Measurements from ENCODE around the gene DLGAP4. TPM values are rescaled to one million over a fixed set of nuclear protein-coding genes. Genes with fewer than 3 reads are reported as not detected.

Gene DLGAP4
- total and polyA plus RNA-seq, 7 donors, result 53.5 to 151 (median 90.4) TPM

DNA sequence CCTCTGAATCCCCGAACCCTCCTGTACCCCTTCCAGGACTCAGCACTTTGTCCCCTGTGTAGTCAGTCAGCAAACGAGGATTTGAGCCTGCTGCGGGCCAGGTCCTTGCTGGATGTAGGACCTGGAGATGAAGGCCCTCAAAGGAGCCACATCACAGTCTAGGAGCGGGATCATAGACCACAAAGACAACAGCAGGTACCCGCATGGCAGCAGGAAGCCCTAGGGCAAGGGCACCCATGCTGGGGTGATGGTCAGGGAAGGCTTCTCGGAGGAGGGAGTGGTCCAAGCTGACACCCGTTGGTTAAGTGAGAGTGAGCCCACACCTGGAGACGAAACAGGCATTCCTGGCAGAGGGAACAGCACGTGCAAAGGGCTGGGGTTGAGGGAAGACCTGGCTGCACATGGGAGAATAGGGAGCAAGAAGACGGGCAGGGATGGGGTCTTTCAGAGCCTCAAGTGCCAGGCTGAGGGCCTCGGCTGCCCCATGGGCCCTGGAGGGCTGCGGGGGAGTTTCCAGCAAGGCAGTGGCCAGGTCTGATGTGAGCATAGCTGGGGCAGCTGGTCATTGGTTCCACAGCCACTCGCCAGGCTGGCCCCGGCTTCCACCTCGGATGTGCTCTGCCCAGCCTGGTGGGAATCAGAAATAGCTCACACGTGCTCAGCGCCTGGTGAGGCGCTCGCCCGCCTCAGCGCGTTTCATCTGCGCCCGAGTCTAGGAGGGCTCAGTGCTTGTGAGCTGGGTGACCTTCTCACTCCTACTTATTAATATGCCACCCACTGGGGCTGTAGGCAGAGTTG is 15.0 kb downstream of the DLGAP4 start:
- Histone ChIP-seq H3K27me3 (ENCODE audit: insufficient read depth in 3 of 3, low read length in 2 of 3) (peaks cover 0 to 2% (median 0%) of the 10 kb centered on the region in 3 donors), H3K27ac (no peak overlapping the region), H3K9me3 (peaks cover 11% of the 10 kb centered on the region), H3K4me3 (no peak overlapping the region), H3K36me3 (ENCODE audit: insufficient read depth in 1 of 2, low read depth in 1 of 2) (no peaks in the 10 kb centered on the region), H3K4me1 (no peaks in the 10 kb centered on the region)
- ATAC-seq (no peak), DNase-seq (peak in 1 of 2 donors; percentile 14)
- WGBS, 3 donors, result 75 to 80% (median 77%) methylated on average over 23 to 24 of the region's 24 CpGs
- intact Hi-C loops (cut with DNase I), result no loop called here
- no peak for TF ChIP-seq CTCF (IDR thresholded peaks at IDR 0.05)

DNA sequence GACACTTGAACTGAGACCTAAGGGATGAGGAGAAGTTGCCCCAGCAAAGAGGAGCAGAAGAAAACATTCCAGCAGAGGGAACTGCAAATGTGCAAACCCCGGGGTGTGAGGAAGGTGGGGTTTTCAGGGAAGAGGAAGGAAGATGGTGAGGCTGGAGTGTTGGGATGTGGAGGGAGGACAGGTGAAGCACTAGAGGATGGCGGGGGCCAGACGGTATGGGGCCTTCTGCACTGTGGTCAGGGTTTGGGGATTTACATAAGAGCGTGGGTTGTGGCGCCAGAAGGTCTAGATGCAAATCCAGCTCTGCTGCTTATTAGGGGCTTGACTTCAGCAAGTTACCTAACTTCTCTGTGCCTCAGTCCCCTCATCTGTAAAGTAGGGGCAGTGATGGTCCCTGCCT is 16.0 kb downstream of the DLGAP4 start:
- peaks cover 0 to 2% (median 0%) of the 10 kb centered on the region in 3 donors for H3K27me3 ChIP-seq (ENCODE audit: insufficient read depth in 3 of 3, low read length in 2 of 3)
- no peak overlapping the region for H3K27ac ChIP-seq
- intact Hi-C loops (cut with DNase I), result no loop called here
- H3K4me3 ChIP-seq, result no peak overlapping the region
- ATAC-seq, result no peak
- H3K9me3 ChIP-seq, result peaks cover 11% of the 10 kb centered on the region
- peak in 1 of 2 donors; percentile 11 for DNase-seq
- H3K4me1 ChIP-seq, result no peaks in the 10 kb centered on the region
- no peaks in the 10 kb centered on the region for H3K36me3 ChIP-seq (ENCODE audit: insufficient read depth in 1 of 2, low read depth in 1 of 2)
- 65 to 70% (median 65%) methylated on average over 5 of the region's 5 CpGs for WGBS, 3 donors
- TF ChIP-seq CTCF (IDR thresholded peaks at IDR 0.05), result no peak

GRCh38 chr20:36330091-36330490 is 24.0 kb downstream of the DLGAP4 start:
- WGBS, 3 donors, result 72 to 83% (median 81%) methylated on average over 5 of the region's 5 CpGs
- intact Hi-C loops (cut with DNase I), result no loop called here
- H3K27ac ChIP-seq, result no peak overlapping the region
- no peak for ATAC-seq
- no peaks in the 10 kb centered on the region for H3K36me3 ChIP-seq (ENCODE audit: insufficient read depth in 1 of 2, low read depth in 1 of 2)
- no peak for DNase-seq
- H3K27me3 ChIP-seq (ENCODE audit: insufficient read depth in 3 of 3, low read length in 2 of 3), result peaks cover 0 to 30% (median 0%) of the 10 kb centered on the region in 3 donors
- no peaks in the 10 kb centered on the region for H3K4me1 ChIP-seq
- TF ChIP-seq CTCF (IDR thresholded peaks at IDR 0.05), result no peak
- no peak overlapping the region for H3K4me3 ChIP-seq
- H3K9me3 ChIP-seq, result peaks cover 9% of the 10 kb centered on the region

DNA sequence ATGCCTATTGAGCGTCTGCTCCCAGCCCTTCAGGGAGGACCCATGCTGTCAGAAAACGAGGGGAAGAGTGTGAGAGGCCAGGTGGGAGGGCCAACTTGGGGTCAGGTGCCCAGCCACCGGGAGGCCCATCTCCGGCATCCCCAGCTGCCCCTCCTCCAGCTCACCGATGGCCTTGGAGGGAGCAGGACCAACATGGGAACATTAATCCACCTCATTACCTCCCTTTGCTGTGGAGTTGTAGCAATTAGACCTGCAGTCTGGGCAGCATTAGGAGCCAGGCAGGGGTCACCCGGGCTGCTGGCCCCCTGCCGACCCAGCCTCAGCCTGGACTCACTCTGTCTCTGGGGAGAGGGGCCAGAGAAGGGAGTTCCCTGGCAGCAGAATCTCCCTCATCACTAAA is 25.1 kb downstream of the DLGAP4 start:
- H3K27ac ChIP-seq, result no peak overlapping the region
- no peak for TF ChIP-seq CTCF (IDR thresholded peaks at IDR 0.05)
- H3K27me3 ChIP-seq (ENCODE audit: insufficient read depth in 3 of 3, low read length in 2 of 3), result peaks cover 0 to 40% (median 6%) of the 10 kb centered on the region in 3 donors
- peak in 1 of 2 donors; percentile 15 for DNase-seq
- 15 to 20% (median 18%) methylated on average over 7 of the region's 7 CpGs for WGBS, 3 donors
- no peaks in the 10 kb centered on the region for H3K9me3 ChIP-seq
- intact Hi-C loops (cut with DNase I), result no loop called here
- no peak for ATAC-seq
- H3K4me1 ChIP-seq, result no peaks in the 10 kb centered on the region
- H3K4me3 ChIP-seq, result no peak overlapping the region
- H3K36me3 ChIP-seq (ENCODE audit: insufficient read depth in 1 of 2, low read depth in 1 of 2), result no peaks in the 10 kb centered on the region

All from psoas muscle (tissue), 8 donors.